B cell (primary cell): ENCODE results near the gene PPP2R3A. TPM values are rescaled to one million over a fixed set of nuclear protein-coding genes. Genes with fewer than 3 reads are reported as not detected.

Experiments
- ATAC-seq: fragments of 200-7000 bp; cut with Tn5 transposase; one replicate; pipeline ENCODE4 v1.10.0; 2021; ENCODE audit warnings: low read depth, mild to moderate bottlenecking, moderate number of reproducible peaks, moderate library complexity
- CTCF ChIA-PET: fragments of 350-600 bp; sonication (Branson Sonifier 250); formaldehyde crosslinking; loops from one replicate; lab custom pipeline; 2021; ENCODE audit warnings: antibody characterized with exemption, inconsistent platforms; lab: Charles Lee
- POLR2A ChIA-PET: fragments of 350-600 bp; sonication (Branson Sonifier 250); formaldehyde crosslinking; loops from one replicate; lab custom pipeline; 2021; ENCODE audit warnings: antibody characterized with exemption; lab: Charles Lee
- DNase-seq: peaks from one replicate; pipeline ENCODE4 v3.0.0; 2013
- H2AFZ ChIP-seq: 2 replicates; pipeline ENCODE4 v1.6.1; 2012; ENCODE audit warnings: mild to moderate bottlenecking, low read depth, low read length; ENCODE audit not compliant: insufficient read depth, poor library complexity, severe bottlenecking
- H3K27ac ChIP-seq, 2 donors: 1 replicate in 1 of 2; 2 replicates in 1 of 2; pipeline ENCODE4 v1.5.1; 2012 to 2013; ENCODE audit warnings: low read length in 2 of 2, mild to moderate bottlenecking in 2 of 2, moderate library complexity in 1 of 2
- H3K27me3 ChIP-seq, 4 experiments: fragments of 200-600 bp in 1 of 4; sonication (generic) in 1 of 4; replicated peaks in 1 of 4; 1 replicate in 2 of 4; 2 replicates in 2 of 4; pipeline versions ENCODE4 v1.6.1 to v1.7.0; 2013 to 2016; ENCODE audit warnings: low read length in 3 of 4, mild to moderate bottlenecking in 2 of 4, mixed read lengths in 1 of 4, moderate library complexity in 1 of 4; ENCODE audit not compliant: insufficient read depth in 4 of 4, control insufficient read depth in 3 of 4; ENCODE audit errors: control extremely low read depth in 1 of 4
- H3K36me3 ChIP-seq, 2 experiments: replicated peaks in 1 of 2; 1 replicate in 1 of 2; 2 replicates in 1 of 2; pipeline versions ENCODE4 v1.6.1 to v1.7.1; 2013; ENCODE audit warnings: low read length in 1 of 2; ENCODE audit not compliant: insufficient read depth in 2 of 2, control insufficient read depth in 1 of 2; ENCODE audit errors: control extremely low read depth in 1 of 2, extremely low read depth in 1 of 2
- H3K4me1 ChIP-seq, 2 donors: fragments of 200-600 bp in 1 of 2; sonication (generic) in 1 of 2; 1 replicate in 1 of 2; 2 replicates in 1 of 2; pipeline versions ENCODE4 v1.5.1 to v1.6.1; 2013 to 2017; ENCODE audit warnings: low read length in 2 of 2; ENCODE audit not compliant: control insufficient read depth in 2 of 2, insufficient read depth in 2 of 2
- H3K4me2 ChIP-seq: replicated peaks from 2 replicates; pipeline ENCODE3; 2012; ENCODE audit warnings: mild to moderate bottlenecking, low read depth, low read length; ENCODE audit not compliant: poor library complexity, severe bottlenecking
- H3K4me3 ChIP-seq, 5 experiments: fragments of 200-600 bp in 1 of 5; sonication (generic) in 1 of 5; 1 replicate in 3 of 5; 2 replicates in 2 of 5; pipeline versions ENCODE4 v1.5.1 to v1.7.0; 2011 to 2016; ENCODE audit warnings: low read length in 4 of 5, mild to moderate bottlenecking in 4 of 5, low read depth in 2 of 5, control low read depth in 1 of 5, moderate library complexity in 1 of 5; ENCODE audit not compliant: insufficient read depth in 1 of 5; ENCODE audit errors: control extremely low read depth in 1 of 5, extremely low read depth in 1 of 5
- H3K79me2 ChIP-seq: fragments of 200-600 bp; sonication (generic); one replicate; pipeline ENCODE4 v1.6.0; 2016; ENCODE audit warnings: low read length; ENCODE audit not compliant: control insufficient read depth, insufficient read depth
- H3K9ac ChIP-seq: fragments of 200-600 bp; sonication (generic); 2 replicates; pipeline ENCODE4 v1.6.1; 2017; ENCODE audit warnings: mild to moderate bottlenecking, low read length, moderate library complexity
- H3K9me3 ChIP-seq, 3 donors: one replicate each; pipeline versions ENCODE4 v1.6.1 to v1.7.1; 2013; ENCODE audit warnings: low read length in 2 of 3; ENCODE audit not compliant: control insufficient read depth in 2 of 3, insufficient read depth in 1 of 3; ENCODE audit errors: control extremely low read depth in 1 of 3
- H4K20me1 ChIP-seq: 2 replicates; pipeline ENCODE4 v1.6.0; 2012; ENCODE audit warnings: mild to moderate bottlenecking, low read length; ENCODE audit not compliant: insufficient read depth, control insufficient read depth, poor library complexity, severe bottlenecking
- H3K27ac Mint-ChIP-seq: one replicate; pipeline ENCODE4 v1.8.0; 2021; ENCODE audit warnings: mixed read lengths
- H3K27me3 Mint-ChIP-seq: one replicate; pipeline ENCODE4 v1.8.0; 2021; ENCODE audit warnings: mixed read lengths
- H3K4me1 Mint-ChIP-seq: one replicate; pipeline ENCODE4 v1.8.0; 2021; ENCODE audit warnings: mixed read lengths
- H3K4me3 Mint-ChIP-seq: one replicate; pipeline ENCODE4 v1.8.0; 2021; ENCODE audit warnings: mixed read lengths
- H3K9me3 Mint-ChIP-seq: one replicate; pipeline ENCODE4 v1.8.0; 2022; ENCODE audit warnings: mixed read lengths; ENCODE audit not compliant: insufficient read depth
- CTCF ChIP-seq: fragments of 200-600 bp; IDR thresholded peaks from one replicate; pipeline ENCODE4 v1.8.0; 2022; ENCODE audit warnings: antibody characterized with exemption, mild to moderate bottlenecking
- EZH2 ChIP-seq: IDR thresholded peaks from 2 replicates; pipeline ENCODE4 v1.6.1; 2012; ENCODE audit warnings: borderline replicate concordance, low read depth, mild to moderate bottlenecking, moderate library complexity, low read length; ENCODE audit not compliant: insufficient read depth, poor library complexity, severe bottlenecking
- WGBS: methylation state at CpG from one replicate; pipeline ENCODE4 v1.1.5; 2013; ENCODE audit warnings: missing lambda C conversion rate; ENCODE audit not compliant: insufficient coverage; 5-methylcytosine and 5-hydroxymethylcytosine counted together
- intact Hi-C: fragments of 100-400 bp; cut with micrococcal nuclease; formaldehyde crosslinking; loops from one replicate; pipeline ENCODE4 v1.10.0; 2022
- polyA plus RNA-seq: library from polyadenylated mRNA; depleted of rRNA; stranded (reverse); fragments of >200 nt; gene quantifications from 2 replicates; pipeline ENCODE4 v1.2.3, GENCODE V29; 2012
- total RNA-seq, 2 donors: library from RNA; stranded (reverse); fragments of 120-200 nt in 1 of 2; gene quantifications; 1 replicate in 1 of 2; 2 replicates in 1 of 2; pipeline versions ENCODE4 v1.2.3 to v1.2.4, GENCODE V29; 2013 to 2022

Gene PPP2R3A
- total and polyA plus RNA-seq, 2 donors (not counting 1 experiment from before 2014, with no cell fraction given): 0.03 to 0.22 TPM

GRCh38 chr3:136023264-136023978 is 57.9 kb downstream of the PPP2R3A start:
- CTCF ChIA-PET: interaction anchor here (1.5 kb wide), 1 partner anchor 20 kb away, joined by 3 read pairs; no protein-coding TSS in a partner anchor
- H3K4me2 ChIP-seq: no peak overlapping the region

More at GRCh38 chr3:136023264-136023978, 57.9 kb downstream of the PPP2R3A start:
- TF ChIP-seq CTCF (no peak), EZH2 (no peak)
- H3K4me1 Mint-ChIP-seq: no peaks in the 10 kb centered on the region
- no peaks in the 10 kb centered on the region for H4K20me1 ChIP-seq
- no peak overlapping the region for H2AFZ ChIP-seq
- no peak overlapping the region for H3K9ac ChIP-seq
- no peak overlapping the region for H3K27ac ChIP-seq
- no peak overlapping the region for H3K27ac Mint-ChIP-seq
- no peak overlapping the region for H3K4me3 ChIP-seq
- H3K27me3 ChIP-seq: peaks cover 0 to 3% (median 0%) of the 10 kb centered on the region in 4 experiments
- no peaks in the 10 kb centered on the region for H3K79me2 ChIP-seq
- no peaks in the 10 kb centered on the region for H3K9me3 ChIP-seq
- POLR2A ChIA-PET: no interaction called here
- no peak overlapping the region for H3K4me3 Mint-ChIP-seq
- ATAC-seq: no peak
- no peaks in the 10 kb centered on the region for H3K36me3 ChIP-seq
- no peaks in the 10 kb centered on the region for H3K9me3 Mint-ChIP-seq
- DNase-seq: no peak
- peaks cover 12% of the 10 kb centered on the region for H3K27me3 Mint-ChIP-seq
- intact Hi-C loops: no loop called here
- no peaks in the 10 kb centered on the region for H3K4me1 ChIP-seq
- no CpG with 5 or more reads among the region's 3 CpGs for WGBS
